B cell (primary cell): ENCODE measurements around the gene ARHGAP12.

Experiments used
- EZH2 ChIP-seq: IDR thresholded peaks from 2 replicates; pipeline ENCODE4 v1.6.1; 2012; ENCODE audit warnings: borderline replicate concordance, low read depth, mild to moderate bottlenecking, moderate library complexity, low read length; ENCODE audit not compliant: insufficient read depth, poor library complexity, severe bottlenecking
- TF ChIP-seq, protein P1 (sequence below): fragments of 200-600 bp; IDR thresholded peaks from one replicate; pipeline ENCODE4 v1.8.0; 2022; ENCODE audit warnings: antibody characterized with exemption, mild to moderate bottlenecking

DNA sequence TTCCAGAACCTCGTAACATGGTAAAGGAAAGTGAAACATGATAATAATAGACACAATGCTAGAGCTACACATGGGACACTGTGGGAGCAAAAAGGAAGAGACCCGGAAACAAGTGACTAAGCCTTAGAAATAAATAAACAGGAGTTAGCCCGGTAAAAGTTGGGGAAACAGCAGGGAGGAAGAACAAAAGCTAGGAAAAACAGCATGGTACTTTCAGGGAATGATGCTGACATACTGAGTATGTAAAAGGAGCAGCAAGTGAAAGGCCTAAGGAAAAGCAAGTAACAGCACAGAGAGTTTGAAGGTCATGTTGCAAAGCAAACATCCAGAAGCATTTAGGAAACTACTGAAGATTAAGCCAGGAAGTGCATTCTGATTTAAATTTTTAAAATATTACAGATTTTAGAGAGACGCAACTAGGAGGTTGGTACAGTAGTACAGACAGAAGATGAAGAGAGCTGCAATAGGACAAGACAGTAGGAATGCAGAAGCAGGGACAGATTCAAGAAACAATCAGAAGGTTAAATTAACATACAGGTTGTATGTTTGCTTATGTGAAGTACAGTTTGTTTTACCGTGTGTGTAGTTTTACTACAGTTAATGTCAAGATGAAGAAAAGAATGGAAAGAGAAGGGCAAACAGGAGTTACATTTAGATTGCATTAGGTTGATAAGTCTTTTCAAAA, 63.7 kb downstream of the ARHGAP12 start:
- TF ChIP-seq, protein P1, sequence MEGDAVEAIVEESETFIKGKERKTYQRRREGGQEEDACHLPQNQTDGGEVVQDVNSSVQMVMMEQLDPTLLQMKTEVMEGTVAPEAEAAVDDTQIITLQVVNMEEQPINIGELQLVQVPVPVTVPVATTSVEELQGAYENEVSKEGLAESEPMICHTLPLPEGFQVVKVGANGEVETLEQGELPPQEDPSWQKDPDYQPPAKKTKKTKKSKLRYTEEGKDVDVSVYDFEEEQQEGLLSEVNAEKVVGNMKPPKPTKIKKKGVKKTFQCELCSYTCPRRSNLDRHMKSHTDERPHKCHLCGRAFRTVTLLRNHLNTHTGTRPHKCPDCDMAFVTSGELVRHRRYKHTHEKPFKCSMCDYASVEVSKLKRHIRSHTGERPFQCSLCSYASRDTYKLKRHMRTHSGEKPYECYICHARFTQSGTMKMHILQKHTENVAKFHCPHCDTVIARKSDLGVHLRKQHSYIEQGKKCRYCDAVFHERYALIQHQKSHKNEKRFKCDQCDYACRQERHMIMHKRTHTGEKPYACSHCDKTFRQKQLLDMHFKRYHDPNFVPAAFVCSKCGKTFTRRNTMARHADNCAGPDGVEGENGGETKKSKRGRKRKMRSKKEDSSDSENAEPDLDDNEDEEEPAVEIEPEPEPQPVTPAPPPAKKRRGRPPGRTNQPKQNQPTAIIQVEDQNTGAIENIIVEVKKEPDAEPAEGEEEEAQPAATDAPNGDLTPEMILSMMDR = no peak
- no peak for TF ChIP-seq EZH2
